Colonic mucosa (tissue), 4 donors: ENCODE measurements around the gene TTC39A. TPM values are rescaled to one million over a fixed set of nuclear protein-coding genes. Genes with fewer than 3 reads are reported as not detected.

Experiments used
- DNase-seq: peaks from one replicate; pipeline ENCODE4 v3.0.0-alpha.2; 2020
- H3K27ac ChIP-seq: fragments of 200-600 bp; one replicate; pipeline ENCODE4 v1.8.0; 2021
- H3K27me3 ChIP-seq: fragments of 200-600 bp; one replicate; pipeline ENCODE4 v1.8.0; 2021
- H3K36me3 ChIP-seq: fragments of 200-600 bp; one replicate; pipeline ENCODE4 v1.8.0; 2021
- H3K4me1 ChIP-seq: fragments of 200-600 bp; one replicate; pipeline ENCODE4 v1.8.0; 2021; ENCODE audit warnings: mild to moderate bottlenecking
- H3K4me3 ChIP-seq: fragments of 200-600 bp; one replicate; pipeline ENCODE4 v1.8.0; 2021
- H3K9ac ChIP-seq, 2 donors: one replicate each; pipeline ENCODE4 v1.7.0; 2013; ENCODE audit warnings: control low read depth in 2 of 2, low read depth in 2 of 2, low read length in 2 of 2
- H3K9me3 ChIP-seq: fragments of 200-600 bp; one replicate; pipeline ENCODE4 v1.8.0; 2021
- CTCF ChIP-seq: fragments of 200-600 bp; IDR thresholded peaks from one replicate; pipeline ENCODE4 v1.8.0; 2022; ENCODE audit warnings: antibody characterized with exemption, mild to moderate bottlenecking
- intact Hi-C: fragments of 100-400 bp; cut with DNase I; formaldehyde crosslinking; loops from one replicate; pipeline ENCODE4 v1.14.1; 2022
- total RNA-seq, 2 donors: library from RNA; stranded (reverse); fragmentation: NEBNext Ultra II Directional in 1 of 2; extraction: Animal tissue kit (Norgen Biotek cat#: 25700) in 1 of 2; gene quantifications; one replicate each; pipeline ENCODE4 v1.2.1, GENCODE V29; 2021
- donor health status: healthy.
- donor health status: DM: no; HTN: no; CAD: no.
- donor health status: DM: no; HTN: no; CAD: no.

Gene TTC39A
- total RNA-seq, 2 donors from 2014 or later: 95.2 to 148 TPM

GRCh38 chr1:51241119-51241518 lies 89.2 kb downstream of the TTC39A start:
- Histone ChIP-seq H3K27ac (no peak overlapping the region), H3K36me3 (no peaks in the 10 kb centered on the region), H3K27me3 (no peaks in the 10 kb centered on the region), H3K4me1 (peaks cover 20% of the 10 kb centered on the region), H3K9ac (no peak overlapping the region), H3K4me3 (no peak overlapping the region), H3K9me3 (no peaks in the 10 kb centered on the region)
- TF ChIP-seq CTCF: no peak
- DNase-seq: no peak
- intact Hi-C loops: no loop called here

- Histone ChIP-seq H3K27me3 (no peaks in the 10 kb centered on the region), H3K27ac (peak overlapping the region; percentile 10), H3K36me3 (no peaks in the 10 kb centered on the region), H3K9me3 (no peaks in the 10 kb centered on the region), H3K4me3 (no peak overlapping the region), H3K9ac (no peak overlapping the region), H3K4me1 (peaks cover 25% of the 10 kb centered on the region)
- no peak for TF ChIP-seq CTCF
- intact Hi-C loops: no loop called here
- peak; percentile 74 for DNase-seq
These were observed 90.3 kb downstream of the TTC39A start for GRCh38 chr1:51240084-51240483.

GRCh38 chr1:51238034-51238403 lies 92.3 kb downstream of the TTC39A start:
- peak; percentile 41 for DNase-seq
- peak overlapping the region in 1 of 2 donors; percentile 52 for H3K9ac ChIP-seq
- no peak for TF ChIP-seq CTCF
- peak overlapping the region; percentile 68 for H3K4me3 ChIP-seq
- peaks cover 29% of the 10 kb centered on the region for H3K4me1 ChIP-seq
- intact Hi-C loops: no loop called here
- no peaks in the 10 kb centered on the region for H3K27me3 ChIP-seq
- H3K9me3 ChIP-seq: no peaks in the 10 kb centered on the region
- H3K36me3 ChIP-seq: no peaks in the 10 kb centered on the region
- peak overlapping the region; percentile 88 for H3K27ac ChIP-seq

GRCh38 chr1:51237351-51238033 lies 92.9 kb downstream of the TTC39A start:
- Histone ChIP-seq H3K36me3 (no peaks in the 10 kb centered on the region), H3K9me3 (no peaks in the 10 kb centered on the region), H3K4me1 (peaks cover 29% of the 10 kb centered on the region), H3K4me3 (peak overlapping the region; percentile 68), H3K27me3 (no peaks in the 10 kb centered on the region), H3K27ac (peak overlapping the region; percentile 88), H3K9ac (peak overlapping the region; percentile 100)
- no peak for TF ChIP-seq CTCF
- intact Hi-C loops: no loop called here
- DNase-seq: no peak

Other genes with a start within 250 kb of the TTC39A start
- not detected for gene C1orf185, start 228.3 kb downstream of the TTC39A start, total RNA-seq
- 100 to 1,000 TPM in 1 of 2 donors, 10 to 100 TPM in 1; 46.8 to 104 TPM for gene RNF11, start 94.3 kb downstream of the TTC39A start, total RNA-seq
- gene EPS15, start 188.7 kb upstream of the TTC39A start, total RNA-seq: 10 to 100 TPM; 40.3 to 55.8 TPM